Activated CD4-positive, alpha-beta T cell treated with anti-CD3 and anti-CD28 coated beads, Interleukin-2, amount 50 U/mL, for 4 hours (primary cell): Measurements from ENCODE around the gene CAMK1G.

Experiments used
- DNase-seq, 2 experiments: peaks; one replicate each; pipeline ENCODE4 v3.0.0-alpha.2; 2020

Gene CAMK1G

DNA sequence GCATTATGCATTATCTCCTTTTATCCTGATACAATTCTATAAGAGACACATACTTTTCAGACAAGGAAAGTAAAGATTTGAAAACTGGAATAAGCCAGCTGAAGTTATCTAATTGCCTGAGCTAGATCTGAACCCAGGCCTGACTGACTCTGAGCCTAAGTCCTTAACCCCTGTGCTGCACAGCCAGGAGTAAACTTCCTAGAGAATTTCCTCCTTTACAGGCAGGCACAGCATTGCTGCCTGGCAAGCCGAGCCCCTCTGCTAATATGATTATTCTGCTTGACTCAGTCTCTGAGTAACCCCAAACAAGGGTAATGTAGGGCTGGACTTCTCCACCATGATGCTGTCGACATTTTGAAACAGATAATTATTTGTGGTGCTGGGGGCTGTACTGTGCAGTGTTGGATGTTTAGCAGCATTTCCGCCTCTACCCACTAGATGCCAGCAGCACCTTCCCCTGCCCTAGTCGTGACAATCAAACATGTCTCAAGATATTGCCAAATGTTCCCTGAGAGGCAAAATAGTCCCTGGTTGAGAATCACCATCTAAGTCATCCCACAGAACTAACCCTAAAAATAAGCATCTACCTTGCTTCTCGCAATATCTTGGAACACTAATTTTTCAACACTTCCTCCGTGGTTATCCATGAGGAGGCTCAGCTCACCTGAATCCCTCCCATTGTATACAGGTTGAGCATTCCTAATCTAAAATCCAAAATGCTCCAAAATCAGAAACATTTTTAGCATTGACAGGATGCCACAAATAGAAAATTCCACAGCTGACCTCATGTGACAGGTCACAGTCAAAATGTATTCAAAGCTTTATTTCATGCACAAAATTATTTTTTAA lies 18.5 kb downstream of the CAMK1G start:
- peak in 1 of 2 experiments; percentile 9 for DNase-seq

DNA sequence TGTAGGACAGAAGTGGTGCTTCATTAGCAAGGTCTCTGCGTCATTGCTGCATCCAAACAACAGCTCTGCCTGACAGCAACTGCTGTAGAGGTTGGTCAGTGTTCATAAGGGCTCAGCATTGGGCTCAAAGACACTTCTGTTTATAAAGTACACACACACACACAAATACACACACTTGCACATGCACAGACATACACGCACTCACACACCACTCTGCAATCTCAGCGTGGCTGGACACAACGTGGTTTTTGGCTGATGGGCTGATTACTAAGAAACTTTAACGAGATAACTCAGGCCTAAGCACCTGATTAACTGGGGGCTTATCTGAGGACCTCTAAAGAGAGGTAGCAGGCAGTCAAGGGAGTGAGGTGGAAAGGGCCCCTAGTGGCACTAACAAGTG lies 20.4 kb downstream of the CAMK1G start:
- DNase-seq, result no peak

DNA sequence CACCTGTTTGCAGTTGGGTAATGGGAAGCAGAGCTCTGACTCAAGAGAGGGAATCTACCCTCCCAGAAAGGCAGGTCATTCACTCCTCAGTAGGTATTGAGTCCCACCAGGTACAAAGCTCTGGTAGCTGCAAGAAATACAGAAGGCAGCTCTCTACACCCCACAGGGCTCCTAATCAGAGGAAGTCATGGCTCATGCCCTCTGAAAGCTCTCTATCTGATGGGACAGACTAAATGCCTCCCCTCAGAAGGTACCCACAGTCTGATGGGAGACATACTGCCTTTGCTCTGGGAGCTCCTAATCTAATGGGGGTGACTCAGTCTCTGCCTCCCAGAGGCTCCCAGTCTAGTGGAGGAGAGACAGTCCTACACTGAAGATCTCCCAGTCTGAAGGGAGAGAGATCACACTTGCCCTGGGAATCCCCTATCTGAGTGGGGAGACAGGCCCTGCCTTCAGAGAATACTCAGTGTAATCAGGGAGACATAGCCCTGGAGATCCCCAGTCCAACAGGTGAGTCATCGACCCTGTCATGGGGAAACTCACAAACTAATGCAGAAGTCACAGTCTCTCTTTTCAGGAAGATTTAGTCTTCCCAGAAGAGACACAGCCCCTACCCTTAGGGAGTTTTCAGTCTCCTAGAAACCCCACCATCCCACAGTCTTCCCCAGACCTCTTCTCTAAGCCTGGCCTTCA lies 23.7 kb downstream of the CAMK1G start:
- no peak for DNase-seq

DNA sequence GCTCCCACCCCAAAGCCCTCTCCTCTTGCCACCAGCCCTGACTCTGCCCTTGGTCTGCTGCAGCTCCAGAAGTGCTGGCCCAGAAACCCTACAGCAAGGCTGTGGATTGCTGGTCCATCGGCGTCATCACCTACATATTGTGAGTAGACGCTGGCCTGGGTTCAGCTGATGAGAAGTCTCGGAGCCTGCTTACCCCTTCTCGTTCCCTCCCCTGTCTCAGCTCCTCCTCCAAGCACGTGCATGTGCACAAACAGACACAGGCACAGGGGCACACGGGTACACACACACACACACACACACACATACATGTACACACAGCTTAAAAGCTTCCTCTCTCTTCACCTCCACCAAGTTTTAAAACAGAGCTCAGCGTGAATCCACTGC lies 24.3 kb downstream of the CAMK1G start:
- no peak for DNase-seq

DNA sequence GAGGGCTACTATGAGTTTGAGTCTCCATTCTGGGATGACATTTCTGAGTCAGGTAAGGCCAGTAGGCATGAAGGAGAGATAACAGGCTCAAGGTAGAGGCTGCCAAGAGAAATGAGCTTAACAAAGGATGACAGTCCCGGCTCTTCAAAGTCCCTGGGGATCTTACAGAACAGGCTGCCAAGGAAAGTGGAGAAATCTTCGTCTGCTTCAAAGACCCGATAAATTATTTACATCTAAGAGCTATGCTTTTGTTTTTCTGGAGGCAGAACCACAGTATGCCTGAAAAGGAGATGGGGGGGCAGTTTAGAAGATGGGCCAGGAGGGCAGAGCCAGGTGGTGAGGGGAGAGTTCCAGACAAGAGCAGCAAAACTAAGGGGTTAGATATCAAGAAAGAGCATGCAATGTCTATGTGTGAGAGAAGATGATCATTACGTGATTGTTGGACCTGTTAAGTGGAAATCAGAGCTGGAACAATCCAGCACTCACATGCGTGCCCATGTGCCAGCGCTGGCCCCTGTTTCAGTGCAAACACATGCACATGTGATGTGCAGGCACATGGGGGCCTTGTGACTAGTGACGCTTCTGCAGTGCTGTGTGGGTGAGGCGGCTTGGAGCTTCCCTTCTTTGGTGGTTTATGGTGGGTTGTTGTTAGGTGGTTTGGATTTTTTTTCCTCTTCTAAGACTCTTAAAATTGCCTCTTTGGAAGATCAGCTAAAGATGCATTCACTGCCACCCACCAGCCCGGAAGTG lies 25.7 kb downstream of the CAMK1G start:
- DNase-seq, result no peak

DNA sequence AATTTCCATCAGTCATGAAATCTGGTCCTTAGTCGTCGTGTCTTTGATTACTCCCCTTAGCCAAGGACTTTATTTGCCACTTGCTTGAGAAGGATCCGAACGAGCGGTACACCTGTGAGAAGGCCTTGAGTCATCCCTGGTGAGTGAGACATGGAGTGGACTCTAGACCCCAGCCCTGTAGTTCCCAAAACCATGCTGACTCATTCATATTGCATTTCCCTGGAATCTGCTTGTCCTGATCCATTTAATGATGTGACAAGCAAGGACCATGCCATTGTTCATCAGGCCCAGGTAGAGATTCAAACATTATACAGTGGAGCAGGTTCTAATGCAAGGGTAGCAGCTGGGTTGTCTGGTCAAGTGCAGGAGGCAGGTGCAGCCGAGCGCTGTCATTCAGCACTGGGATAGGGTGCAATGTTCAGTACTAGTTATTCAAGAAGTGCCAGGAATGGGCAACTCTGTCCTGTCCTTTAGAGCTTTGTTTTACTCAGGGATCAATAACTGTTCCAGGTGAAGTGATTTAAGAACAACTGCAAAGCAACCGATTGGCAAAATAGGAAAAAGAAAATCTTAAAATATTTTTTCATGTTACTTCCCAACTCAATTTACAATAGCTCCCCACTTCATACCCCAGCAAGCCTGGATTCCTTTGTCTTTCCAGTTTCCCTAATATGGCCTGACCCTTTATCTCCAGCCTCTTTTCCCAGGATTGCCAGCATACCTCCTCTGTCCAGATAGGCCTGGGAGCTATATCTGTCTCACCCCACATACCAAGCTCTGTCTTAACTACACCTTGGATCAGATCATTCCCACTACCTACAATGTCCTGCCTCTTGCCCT lies 26.5 kb downstream of the CAMK1G start:
- no peak for DNase-seq

DNA sequence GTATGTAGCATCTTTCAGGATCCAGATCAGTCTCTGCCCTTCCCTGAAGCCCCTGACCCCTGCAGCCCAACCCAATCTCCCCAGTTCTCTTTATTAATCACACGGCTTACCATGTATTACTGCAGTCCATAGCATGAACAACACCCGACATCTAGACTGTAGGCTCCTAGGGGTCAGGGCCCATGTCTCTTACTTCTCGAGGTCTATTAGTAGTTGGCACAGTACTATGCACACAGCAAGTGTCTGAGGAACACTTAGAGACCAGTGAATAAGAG lies 27.1 kb downstream of the CAMK1G start:
- DNase-seq, result no peak

DNA sequence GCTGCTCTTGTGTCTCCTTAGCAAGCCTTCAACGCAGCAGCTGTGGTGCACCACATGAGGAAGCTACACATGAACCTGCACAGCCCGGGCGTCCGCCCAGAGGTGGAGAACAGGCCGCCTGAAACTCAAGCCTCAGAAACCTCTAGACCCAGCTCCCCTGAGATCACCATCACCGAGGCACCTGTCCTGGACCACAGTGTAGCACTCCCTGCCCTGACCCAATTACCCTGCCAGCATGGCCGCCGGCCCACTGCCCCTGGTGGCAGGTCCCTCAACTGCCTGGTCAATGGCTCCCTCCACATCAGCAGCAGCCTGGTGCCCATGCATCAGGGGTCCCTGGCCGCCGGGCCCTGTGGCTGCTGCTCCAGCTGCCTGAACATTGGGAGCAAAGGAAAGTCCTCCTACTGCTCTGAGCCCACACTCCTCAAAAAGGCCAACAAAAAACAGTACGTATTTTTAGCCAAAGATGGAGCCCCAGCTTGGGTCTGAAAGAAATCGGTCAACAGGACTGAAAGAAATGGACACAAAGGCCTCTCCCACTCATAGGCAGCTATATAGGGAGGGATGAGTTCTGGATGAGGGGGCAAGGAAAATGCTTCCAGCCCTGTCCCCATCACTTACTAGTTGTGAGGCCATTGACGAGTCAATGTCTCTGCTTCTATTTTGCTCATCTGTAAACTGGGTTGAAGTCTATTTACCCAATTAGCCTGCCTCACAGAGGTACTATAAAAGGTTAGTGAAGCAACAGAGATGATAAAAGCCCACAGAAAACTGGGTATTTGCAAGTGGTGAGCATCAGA lies 28.5 kb downstream of the CAMK1G start:
- no peak for DNase-seq

DNA sequence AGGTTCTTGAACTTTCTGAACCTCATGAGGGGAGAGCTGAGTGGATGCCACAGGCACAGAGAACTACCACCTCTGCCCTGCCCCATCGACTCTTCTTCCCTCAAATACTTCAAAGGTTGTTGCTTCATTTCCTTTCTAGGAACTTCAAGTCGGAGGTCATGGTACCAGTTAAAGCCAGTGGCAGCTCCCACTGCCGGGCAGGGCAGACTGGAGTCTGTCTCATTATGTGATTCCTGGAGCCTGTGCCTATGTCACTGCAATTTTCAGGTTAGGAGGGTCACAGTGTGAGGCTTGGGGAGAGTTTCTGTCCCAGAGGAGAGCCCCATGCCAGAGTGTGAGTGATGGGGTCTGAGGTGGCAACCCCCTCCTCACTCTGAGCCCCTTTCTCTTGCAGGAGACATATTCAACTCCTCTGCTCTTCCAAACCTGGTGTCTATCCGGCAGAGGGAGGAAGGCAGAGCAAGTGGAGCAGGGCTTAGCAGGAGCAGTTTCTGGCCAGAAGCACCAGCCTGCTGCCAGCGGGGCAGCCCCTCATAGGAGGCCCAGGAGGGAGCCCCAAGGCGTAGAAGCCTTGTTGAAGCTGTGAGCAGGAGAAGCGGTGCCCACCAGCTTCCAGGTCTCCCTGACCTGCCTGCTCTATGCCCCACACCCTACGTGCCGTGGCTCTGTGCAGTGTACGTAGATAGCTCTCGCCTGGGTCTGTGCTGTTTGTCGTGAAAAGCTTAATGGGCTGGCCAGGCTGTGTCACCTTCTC lies 29.3 kb downstream of the CAMK1G start:
- DNase-seq, result no peak

DNA sequence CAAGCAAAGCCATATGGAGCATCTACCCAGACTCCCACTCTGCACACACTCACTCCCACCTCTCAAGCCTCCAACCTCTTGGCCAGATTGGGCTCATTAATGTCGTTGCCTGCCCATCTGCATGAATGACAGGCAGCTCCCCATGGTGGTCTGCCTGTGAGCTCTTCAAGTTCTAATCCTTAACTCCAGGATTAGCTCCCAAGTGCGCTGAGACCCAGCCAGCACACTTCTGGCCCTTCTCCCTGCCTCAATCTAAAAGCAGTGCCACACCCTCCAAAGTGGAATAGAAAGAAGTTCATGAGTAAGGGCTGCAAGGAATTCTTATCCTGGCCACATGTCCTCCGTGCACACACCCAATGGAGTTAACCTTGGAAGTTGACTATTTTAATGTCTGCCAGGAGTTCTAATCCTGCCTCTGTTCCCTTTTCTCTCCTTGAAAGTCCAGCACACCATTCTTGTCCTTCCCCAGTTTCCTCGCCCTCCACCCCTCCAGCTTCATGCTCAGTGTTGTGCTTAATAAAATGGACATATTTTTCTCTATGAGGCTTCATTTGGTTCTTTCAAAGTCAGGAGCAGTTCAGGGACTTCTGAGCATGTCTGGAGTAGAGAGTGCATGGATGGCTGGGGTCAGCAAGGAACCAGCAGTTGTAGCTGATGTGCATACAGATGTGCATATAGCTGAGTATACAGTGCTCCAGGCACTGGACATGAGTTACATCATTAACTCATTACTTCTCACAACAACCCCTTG lies 30.1 kb downstream of the CAMK1G start:
- DNase-seq, result no peak

DNA sequence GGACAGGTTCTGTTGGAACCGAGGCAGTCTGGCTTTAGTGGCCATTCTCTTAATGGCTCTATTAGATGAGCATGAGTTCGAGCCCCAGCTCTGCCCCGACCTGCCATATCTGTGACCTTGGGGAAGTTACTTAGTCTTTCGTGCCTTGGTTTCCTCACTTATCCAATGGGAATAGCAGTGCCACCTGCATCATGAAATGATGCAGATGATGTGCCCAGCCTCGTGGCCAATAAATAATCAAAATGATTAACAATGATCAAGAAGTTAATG lies 30.6 kb downstream of the CAMK1G start:
- DNase-seq, result no peak

DNA sequence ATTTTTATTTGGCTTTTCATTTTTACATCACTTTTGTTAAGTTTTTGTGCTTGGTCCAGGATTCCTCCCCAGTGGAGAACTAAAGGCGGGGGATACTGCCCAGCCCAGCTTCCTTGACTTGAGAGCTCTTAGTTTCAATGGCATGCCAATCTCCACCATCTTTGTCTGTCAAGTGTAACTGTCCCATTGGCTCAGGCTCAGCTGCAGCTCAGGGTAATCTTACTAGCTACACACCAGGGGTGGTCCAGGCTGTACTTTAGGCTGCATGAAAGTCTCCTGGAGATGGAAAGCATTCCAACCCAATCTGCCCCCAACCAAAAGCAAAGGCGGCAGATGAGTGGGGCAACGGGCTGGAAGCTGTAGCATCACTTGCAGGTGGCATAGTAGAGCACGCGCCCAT lies 31.4 kb downstream of the CAMK1G start:
- DNase-seq, result no peak

DNA sequence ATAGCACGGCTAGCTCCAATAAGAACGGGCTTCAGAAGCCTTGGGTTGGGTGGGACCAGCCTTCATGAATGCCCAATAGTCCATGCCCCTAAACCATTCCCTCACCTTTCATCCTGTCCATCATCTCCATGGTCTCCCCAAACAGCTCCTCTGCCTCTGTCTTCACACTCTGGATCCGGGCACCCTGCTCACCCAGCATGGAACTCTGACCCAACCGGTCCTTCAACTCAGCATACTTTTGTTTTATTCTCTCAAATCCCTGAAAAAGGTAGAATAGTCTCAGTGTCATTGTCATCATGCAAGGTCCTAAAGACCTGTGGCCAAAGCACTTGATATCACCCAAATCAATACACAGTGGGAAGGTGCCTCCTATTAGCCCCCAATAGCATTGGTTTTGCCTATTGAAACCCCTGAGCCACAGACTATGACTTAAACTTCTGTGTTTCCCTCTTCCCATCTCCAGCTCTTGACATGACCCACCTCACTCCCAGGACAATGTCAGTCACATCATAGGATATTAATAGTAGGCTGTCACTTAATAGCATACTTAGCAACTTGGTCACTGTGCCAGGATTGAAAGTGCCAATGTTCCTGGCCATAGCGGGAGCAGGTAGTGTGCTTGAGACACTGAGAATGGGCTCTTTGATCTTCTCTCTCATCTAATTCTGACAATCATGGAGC lies 33.0 kb downstream of the CAMK1G start:
- no peak for DNase-seq

DNA sequence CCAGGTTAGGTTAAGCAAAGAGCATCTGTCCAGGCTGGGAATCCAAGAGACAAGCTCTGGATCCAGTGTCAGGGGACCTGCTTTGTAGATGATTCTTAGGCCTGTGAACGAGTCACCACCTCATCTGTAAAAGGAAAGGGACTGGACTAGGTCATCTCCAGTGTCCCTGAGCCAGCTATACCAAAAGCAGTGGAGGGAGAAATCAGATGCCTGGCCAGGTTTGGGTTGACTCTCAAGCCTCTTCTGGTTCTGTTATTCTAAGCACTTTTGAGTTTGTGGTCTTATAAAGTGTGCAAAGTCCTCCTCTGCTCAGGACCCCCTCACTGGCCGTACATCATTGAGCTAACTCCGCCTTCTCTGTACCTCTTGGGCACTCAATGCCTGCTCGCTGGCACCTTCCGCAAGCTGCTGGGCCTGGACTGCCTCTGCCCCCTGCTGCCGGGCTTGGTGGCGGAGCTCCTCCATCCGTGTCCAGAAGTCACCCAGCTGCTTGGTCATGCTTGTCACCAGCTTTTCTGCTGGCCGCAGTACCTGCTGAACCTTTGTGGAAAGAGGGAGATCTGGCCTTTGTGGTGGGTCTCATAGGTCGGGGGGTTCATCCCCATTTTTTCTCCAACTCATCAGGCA lies 33.6 kb downstream of the CAMK1G start:
- no peak for DNase-seq

DNA sequence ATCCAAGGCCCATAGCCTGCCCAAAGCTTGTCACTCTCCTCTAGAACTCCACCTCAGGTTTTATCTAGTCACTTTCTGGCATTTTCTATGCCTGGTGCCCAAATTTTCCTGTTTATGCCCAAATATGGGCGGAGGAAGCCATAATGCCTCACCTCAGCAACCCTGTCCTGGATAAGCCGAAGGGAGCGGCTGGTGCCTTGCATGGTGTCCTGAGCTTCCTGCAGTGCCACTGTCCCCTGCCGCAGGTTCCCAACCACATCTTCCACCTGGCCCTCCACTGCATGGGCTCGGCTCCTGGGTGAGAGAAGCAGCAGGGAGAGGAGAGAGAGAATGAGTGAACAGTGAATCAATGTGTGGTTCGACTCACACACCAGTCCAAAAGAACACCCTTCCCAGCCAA lies 34.2 kb downstream of the CAMK1G start:
- no peak for DNase-seq

DNA sequence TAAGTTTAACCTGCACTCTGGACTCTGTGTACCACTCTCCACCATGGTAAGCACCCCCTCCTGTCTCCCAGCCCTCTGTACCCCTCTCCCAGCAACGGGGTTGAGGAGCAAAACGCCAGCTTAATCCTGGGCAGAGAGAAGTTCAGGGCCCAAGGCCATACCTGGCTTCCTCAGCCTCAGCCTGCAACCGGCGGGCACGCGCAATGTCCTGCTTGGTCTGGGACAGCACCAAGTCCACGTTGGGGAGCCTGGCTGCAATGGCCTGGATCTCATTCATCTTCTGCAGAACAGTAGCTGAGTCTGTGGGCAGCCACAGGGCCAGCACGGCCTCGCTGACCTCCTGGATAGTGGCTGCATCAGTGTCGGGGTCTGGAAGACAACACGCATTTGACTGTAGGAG lies 34.8 kb downstream of the CAMK1G start:
- DNase-seq, result no peak

DNA sequence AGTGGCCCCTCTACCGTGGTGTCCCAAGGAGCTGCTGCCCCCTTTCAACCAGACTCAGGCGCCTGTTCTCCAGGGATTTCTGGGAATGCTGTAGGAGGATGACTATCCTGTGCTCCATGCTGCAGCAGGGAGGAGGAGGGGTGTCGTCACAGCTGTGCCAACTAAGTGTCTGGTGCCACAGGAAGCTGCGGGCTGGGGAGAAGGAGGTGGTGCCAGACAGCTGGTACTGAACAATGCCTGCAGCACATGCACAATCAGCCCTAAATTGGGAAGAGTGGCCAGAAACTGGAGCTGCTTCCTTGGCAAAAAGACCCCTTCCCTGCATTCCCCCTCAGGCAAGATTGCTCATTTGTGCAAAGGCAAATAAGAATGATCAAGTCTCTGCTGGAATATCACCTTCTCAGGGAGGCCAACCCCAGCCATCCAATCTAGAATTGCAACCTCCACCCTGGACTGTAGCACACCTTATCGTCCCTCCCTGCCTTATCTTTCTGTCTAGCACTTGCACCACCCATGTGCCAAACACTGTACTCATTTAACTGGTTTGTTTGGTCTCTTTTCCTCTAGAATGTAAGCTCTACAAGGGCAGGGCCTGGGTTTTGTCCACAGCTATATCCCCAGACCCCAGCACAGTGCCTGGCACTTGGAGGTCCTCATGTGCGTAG lies 35.4 kb downstream of the CAMK1G start:
- no peak for DNase-seq

DNA sequence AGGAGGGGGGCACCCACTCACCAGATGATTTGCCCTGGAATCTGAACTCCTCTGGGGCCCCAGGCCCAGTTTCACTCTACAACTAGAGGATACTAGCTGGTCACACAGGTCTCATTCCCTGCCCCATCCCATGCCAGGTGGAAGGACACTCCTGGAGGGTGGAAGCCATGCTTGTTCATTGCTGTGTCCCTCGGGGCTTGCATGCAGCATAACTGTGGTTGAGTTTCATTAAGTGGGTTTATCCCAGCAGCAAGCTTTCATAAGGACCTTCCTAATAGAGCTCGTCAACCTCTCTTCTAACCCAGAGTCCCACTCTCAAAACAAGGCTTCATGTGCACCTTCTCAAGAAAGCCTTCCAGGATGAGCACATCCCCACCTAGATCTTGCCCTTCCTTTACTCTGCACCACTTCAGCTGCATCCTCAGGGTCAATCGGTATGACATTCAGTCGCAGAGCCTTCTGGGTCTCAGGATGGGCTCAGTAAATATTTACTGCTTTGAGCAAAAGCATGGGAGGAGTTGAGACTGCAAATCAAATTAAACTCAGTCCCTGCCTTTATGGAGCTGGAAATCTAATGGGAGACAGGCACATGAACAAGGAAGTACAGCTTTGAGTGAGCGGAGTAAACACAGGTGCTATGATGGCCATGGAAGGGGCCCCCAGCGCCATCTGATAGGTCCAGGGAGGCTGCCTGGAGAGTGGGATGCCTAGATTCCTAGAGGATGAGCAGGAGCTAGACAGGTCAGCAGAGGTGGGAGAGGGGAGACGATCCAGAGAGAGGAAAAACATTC lies 36.4 kb downstream of the CAMK1G start:
- no peak for DNase-seq

DNA sequence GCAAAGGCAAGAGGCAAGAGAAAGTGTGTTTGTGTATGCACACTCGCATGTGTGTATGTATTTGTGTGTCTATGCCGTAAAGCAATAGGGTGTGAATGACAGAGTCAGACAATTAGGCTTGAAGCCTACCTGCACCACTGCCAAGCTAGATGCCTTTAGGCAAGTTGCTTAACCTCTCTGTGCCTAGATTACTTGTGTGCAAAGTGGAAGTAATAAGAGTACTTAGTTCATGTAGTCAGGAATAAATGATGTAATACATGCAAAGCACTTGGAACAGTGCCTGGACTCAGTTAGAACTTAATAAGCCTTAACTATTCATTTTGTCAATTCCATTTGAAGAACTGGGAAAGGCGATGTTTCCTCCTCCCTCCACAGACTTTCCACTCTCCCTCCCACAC lies 37.0 kb downstream of the CAMK1G start:
- no peak for DNase-seq
